ENCODE results near the gene BRIX1. TPM values are rescaled to one million over a fixed set of nuclear protein-coding genes. Genes with fewer than 3 reads are reported as not detected.

The BRIX1 gene
- total RNA-seq, 1 donor: 88.9 TPM

DNA sequence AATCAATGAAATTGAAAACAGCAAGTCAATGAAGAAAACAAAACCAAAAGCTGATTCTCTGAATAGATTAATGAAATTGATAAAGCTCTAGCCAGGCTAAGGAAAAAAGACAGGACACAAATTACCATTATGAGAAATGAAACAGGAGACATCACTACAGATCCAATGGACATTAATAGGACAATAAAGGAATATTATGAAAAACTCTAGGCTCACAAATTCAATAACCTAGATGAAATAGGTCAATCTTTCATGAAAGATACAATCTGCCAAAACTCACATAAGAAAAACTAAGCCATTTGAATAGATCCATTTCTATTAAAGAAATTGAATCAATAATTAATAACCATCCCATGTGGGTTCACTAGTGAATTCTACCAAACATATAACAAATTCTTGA is 39.2 kb upstream of the BRIX1 start:
- no peak for DNase-seq (ENCODE audit: low read depth)
- H3K4me3 ChIP-seq (ENCODE audit: low read depth, low read length): no peak overlapping the region
- TF ChIP-seq CTCF (IDR thresholded peaks at IDR 0.05; ENCODE audit: insufficient read depth, low read depth, low read length): no peak

DNA sequence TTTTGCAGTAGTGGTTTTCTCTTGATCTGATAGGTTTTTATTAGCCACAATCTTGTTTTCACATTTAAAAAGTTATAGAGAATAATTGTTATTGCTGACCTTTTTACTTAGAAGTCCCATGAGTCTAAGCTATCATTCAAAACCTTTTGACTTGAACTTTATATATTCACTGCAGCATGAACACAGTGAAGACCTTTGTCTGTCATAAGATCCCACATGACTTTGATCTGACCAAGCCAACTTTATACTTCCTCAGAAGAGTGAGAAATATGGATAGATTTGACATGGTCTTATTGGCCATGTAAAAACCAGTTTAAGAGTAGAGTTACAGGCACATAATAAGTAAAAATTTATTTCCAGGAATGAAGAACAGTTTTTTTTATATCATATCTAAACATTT is 34.3 kb upstream of the BRIX1 start:
- no peak for TF ChIP-seq CTCF (IDR thresholded peaks at IDR 0.05; ENCODE audit: insufficient read depth, low read depth, low read length)
- no peak for DNase-seq (ENCODE audit: low read depth)
- no peak overlapping the region for H3K4me3 ChIP-seq (ENCODE audit: low read depth, low read length)

DNA sequence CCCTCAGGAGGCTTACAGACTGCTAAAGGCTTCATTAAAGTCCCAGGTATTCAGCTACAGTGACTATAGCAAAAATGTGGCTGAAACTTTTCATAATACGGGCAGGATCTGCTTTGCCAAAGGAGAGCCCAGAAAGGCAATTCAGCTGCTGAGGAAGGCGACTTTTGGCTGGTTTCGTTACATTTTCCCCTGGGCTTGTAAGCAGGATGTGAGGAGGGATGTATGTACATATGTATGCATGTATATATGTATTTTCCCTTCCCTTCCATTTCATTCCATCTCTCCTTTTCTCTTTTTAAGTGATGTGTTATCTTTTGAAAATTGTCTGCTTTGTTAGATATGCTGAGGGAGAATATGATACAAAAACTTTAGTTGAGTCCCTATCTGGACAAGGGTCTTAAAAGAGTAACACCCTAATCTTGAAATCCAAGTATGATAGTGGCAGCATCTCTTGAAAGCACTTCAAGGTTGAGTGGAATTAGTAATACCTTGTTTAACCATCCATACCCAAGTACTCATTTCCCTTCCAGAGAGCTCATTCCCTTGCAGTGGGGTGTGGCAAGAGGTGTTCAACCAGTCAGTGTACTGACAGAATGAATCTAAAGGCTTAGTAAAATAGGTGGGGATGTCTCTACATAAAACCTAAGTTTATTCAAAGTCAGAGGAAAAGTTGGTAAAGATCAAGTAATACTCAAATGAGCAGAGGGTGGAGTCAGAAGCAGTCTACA is 29.0 kb upstream of the BRIX1 start:
- H3K4me3 ChIP-seq (ENCODE audit: low read depth, low read length): no peak overlapping the region
- no peak for DNase-seq (ENCODE audit: low read depth)
- TF ChIP-seq CTCF (IDR thresholded peaks at IDR 0.05; ENCODE audit: insufficient read depth, low read depth, low read length): no peak

GRCh38 chr5:34889394-34889793 is 26.1 kb upstream of the BRIX1 start:
- no peak overlapping the region for H3K4me3 ChIP-seq (ENCODE audit: low read depth, low read length)
- no peak for TF ChIP-seq CTCF (IDR thresholded peaks at IDR 0.05; ENCODE audit: insufficient read depth, low read depth, low read length)
- no peak for DNase-seq (ENCODE audit: low read depth)

GRCh38 chr5:34891981-34892380 is 23.5 kb upstream of the BRIX1 start:
- DNase-seq (ENCODE audit: low read depth): peak; percentile 77
- no peak for TF ChIP-seq CTCF (IDR thresholded peaks at IDR 0.05; ENCODE audit: insufficient read depth, low read depth, low read length)
- H3K4me3 ChIP-seq (ENCODE audit: low read depth, low read length): no peak overlapping the region

- TF ChIP-seq CTCF (IDR thresholded peaks at IDR 0.05; ENCODE audit: insufficient read depth, low read depth, low read length): no peak
- DNase-seq (ENCODE audit: low read depth): no peak
Observed at GRCh38 chr5:34892414-34892813, 23.1 kb upstream of the BRIX1 start.

DNA sequence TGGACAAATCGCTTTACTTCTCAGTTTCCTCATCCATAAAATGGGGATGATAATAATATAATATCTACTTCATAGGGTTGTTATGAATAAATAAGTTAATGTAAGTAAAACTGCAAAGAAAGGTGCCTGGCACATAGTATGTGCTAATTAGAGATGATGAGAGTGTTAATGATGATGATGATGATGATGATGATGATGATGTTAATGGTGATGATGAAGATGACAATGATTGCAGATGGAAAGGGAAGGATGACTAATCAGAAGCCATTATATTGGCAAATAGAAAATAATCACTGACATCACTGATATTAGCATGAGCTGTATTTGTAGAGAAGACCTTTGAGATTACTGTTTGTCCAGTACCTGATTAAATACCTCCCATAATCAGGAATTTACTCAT is 20.8 kb upstream of the BRIX1 start:
- DNase-seq (ENCODE audit: low read depth): no peak
- no peak for TF ChIP-seq CTCF (IDR thresholded peaks at IDR 0.05; ENCODE audit: insufficient read depth, low read depth, low read length)
- no peak overlapping the region for H3K4me3 ChIP-seq (ENCODE audit: low read depth, low read length)

More at GRCh38 chr5:34892414-34892813, 23.1 kb upstream of the BRIX1 start:
- H3K4me3 ChIP-seq (ENCODE audit: low read depth, low read length): no peak overlapping the region
